GM21825 (cell line): ENCODE data around the gene STX2.

Experiments used
- ATAC-seq: cut with Tn5 transposase; IDR thresholded peaks from one replicate; pipeline ENCODE4 v1.9.1; 2021; ENCODE audit warnings: mild to moderate bottlenecking, moderate library complexity; ENCODE audit not compliant: unreplicated experiment

STX2 gene

DNA sequence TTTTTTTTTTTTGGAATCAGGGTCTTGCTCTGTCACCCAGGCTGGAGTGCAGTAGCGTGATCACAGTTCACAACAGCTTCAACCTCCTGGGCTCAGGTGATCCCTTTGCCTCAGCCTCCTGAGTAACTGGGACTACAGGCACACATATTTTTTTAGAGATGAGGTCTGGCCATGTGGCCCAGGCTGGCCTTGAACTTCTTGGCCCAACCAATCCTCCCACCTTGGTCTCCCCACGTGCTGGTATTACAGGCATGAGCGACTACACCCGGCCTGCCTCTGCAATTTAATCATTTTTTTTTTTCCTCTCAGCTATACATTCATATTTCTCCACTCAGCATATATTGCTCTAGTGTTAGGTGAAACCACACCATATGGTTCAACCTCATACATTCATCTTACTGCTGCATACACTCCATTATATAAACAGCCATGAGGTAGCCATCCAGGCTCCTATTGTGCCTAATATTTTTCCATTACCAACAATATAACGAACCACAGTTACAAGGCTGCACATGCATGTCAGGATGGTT lies 7.1 kb downstream of the STX2 start:
- ATAC-seq, result no peak

DNA sequence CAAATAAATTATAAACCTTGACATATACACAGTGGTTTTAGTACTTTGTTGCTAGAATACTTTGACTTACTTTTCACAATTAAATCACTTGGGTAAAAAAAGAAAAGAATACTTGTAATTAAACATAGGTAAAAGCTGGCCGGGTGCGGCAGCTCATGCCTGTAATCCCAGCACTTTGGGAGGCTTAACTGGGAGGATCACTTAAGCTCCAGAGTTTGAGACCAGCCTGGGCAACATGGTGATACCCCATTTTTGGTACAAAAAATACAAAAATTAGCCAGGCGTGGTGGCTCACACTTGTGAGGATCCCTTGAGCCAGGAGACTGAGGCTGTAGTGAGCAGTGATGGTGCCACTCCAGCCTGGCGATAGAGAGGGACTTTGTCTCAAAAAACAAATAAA lies 7.8 kb downstream of the STX2 start:
- no peak for ATAC-seq

DNA sequence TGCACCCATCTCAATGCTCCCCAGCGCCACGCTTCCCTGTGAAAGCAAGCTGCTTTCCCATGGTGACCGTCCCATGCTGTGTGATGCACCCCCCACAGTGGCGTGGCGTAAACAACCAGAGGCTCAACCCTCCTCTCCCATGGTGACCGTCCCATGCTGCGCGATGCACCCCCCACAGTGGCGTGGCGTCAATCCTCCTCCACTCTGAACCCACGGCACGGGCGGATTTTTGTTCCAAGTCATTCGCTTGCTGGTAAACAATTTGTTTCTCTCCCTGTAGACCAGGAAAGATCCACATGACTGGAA lies 8.9 kb downstream of the STX2 start:
- ATAC-seq, result no peak

DNA sequence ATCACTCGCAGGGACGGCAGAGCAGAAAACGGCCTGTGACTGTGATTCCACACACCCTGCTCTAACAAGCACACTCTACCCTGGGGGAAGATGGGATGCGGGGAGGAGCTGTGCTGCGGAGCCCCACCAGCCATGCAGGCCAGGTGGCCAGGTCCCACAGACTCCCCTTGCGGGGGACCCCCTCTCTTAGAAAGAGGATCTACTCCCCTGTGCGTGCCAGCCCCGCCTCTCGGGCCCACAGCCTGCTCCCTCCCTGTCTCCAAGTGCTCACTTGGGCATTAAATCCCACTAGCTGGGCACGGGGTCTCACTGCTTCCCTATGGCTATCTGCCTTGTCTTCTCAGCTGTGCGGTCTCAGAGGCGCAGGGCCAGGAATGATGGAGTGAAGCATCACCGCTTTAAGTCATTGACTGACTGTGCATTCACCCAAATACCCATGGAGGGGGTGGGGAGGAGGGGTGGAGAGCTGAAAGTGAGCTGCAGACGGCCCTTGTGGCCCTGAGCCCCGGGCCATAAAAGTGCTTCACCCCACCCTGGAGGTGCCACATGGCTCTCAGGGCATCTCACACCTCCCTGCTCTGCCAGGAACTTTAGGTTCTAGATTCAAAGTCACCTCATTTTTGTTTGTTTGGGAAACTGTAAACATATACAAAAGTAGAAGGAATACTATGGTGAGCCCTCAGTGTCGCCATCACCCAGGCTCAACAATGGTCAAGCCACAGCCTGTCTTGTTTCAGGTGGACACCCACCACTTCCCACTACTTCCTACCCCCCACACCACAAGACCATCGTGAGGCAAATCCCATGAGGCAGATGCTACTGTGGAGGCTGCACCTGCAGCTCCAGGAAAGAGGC lies 9.4 kb downstream of the STX2 start:
- no peak for ATAC-seq

DNA sequence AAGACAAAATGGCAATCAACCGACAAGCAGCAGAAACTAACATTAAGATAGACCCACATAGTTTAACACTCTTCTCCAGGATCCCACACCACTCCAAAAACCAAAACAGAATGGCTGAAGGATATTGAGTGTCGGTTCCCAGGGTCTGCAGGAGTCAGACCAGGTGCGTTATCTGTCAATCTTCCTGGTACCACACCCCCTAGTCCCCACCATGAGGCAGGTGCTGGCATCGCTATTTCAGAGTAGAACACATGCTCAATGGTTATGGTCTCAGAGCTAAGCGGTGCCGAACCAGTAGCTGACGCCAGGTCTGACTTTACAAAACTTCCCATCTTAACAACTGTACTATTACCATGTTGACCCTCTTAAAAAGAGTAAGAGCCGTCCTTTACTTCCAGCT lies 10.2 kb downstream of the STX2 start:
- ATAC-seq, result no peak

DNA sequence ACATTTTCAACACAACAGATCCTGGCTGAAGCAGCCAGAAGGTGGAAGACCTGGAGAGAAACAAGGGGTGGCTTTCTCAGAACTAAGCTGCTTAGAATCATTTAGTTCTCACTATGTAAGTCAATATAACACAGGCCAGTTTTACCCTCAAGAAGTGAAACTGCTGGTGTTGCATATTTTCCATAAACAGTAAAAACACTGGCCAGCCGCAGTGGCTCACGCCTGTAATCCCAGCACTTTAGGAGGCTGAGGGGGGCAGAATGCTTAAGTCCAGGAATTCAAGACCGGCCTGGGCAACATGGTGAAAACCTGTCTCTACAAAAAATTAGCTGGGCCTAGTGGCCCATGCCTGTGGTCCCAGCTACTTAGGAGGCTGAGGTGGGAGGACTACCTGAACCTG lies 11.6 kb downstream of the STX2 start:
- ATAC-seq, result no peak

DNA sequence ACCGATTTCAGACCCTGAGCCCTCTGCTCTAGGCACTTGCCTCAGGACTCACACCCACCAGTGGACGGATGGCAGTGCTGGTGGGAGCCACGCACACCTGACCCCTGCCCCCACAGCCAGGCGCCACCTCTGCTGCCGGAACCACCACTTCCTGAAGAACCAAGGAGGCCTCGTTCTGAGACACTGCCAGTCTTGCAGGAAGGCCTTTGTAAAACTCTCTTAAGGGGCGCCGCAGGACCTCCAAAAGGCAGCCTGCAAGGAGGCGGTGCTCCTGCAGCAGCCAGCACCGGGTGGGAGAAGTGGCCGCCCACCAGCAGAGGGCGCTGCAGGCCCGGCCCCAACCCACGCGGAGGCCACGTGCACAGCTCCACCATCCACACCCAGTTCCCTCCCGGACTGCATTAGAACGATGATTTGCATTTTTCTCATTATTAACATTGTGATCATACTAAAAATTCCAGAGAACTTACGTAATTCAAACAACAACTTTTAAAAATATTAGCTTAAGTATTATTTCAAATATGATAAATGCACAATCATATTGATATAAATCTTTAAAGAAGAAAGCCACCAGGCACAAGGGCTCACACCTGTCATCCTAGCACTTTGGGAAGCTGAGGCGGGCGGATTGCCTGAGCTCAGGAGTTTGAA lies 12.8 kb downstream of the STX2 start:
- no peak for ATAC-seq

DNA sequence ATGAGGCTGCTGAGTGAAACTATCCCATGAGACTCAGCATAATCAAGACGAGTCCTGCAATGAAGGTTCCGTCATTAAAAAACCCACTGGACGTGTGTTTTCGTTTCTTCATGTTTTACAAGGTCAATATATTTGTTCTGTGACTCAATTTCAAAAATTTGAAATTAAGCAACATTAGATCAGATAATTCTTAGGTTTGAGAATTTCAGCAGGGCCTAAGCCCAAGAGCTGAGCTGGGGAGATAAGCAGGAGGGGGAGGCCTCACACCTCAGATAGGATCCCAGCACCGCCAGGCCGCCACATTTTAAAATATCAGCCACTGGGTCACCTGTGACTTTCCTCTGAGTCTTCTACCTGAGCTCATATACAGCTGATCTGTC lies 13.3 kb downstream of the STX2 start:
- ATAC-seq, result no peak

DNA sequence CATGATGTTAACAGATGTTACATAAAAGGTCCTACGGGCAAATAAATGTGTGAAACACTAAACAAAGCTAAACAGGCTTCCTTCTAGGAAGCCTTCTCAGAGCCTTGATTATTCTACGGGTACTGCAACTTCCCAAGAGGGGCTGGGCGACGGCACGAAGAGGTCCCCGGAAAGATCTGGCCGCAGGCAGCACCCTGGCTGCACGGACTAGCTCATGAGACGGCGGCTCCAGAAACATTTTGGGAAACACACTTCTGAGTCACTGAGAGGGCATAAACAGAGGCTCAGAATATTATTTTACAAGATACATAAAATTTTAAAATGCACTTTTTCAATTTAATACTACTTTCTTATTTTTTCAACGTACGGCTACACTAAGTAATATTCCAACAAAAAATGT lies 19.4 kb downstream of the STX2 start:
- no peak for ATAC-seq

DNA sequence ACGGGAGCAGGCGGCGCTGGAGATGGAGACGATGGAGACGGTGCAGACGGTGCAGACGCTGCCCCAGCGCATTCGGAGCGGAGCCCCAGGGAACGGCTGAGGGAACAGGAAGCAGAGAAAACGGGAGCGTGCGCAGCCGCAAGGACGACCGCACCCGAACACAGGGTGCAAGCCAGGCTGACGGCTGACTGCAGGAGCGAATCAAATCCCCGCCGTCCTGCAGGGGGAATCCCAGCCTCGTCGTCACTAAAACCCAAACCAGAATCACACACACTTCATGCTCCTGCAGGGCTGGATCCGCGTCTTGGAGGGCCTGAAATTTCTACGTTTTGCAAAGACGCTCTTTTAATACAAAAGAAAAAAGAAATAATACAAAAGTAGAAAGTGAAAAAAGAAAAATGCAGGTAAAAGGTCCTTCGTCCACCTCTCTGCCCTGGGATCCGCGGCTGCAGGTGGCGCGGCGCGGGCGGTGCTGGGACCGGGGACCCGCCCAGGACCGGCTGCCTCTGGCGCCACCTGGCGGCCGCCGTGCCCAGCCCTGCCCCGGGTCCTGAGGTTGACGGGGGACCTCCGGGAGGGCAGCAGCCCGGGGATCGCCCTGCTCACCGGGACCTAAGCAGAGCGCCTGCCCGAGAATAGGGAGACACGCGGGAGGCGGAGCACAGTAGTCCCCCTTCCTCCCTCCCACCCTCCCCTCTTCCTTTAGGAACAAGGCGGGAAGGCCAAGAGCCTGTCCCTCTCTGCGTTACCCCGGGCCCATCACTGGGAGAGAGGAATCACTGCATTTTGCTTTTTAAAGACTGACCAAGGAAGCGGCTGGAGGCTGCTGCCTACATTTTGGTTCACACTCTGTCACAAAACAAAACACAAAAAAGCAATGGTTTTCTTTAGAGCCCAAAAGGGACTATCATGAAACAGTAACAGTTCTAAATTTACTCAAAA lies 20.1 kb downstream of the STX2 start:
- peak; percentile 86 for ATAC-seq

DNA sequence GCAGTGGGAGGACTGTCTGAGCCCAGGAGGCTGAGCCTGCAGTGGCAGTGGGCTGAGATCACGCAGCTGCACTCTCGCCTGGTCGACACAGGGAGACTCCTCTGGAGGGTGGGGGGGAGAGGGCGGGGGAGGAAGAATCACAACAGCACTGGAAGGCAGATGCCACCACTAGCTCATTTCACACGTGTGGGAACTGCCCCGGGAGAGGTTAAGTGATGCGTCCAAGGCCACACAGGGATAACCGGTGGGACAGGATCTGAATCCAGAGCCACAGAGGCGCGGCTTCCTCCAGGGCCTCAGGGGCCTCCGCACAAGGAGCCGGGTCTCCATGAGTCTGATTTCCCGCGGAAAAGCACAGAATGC lies 20.8 kb downstream of the STX2 start:
- ATAC-seq, result peak; percentile 9

DNA sequence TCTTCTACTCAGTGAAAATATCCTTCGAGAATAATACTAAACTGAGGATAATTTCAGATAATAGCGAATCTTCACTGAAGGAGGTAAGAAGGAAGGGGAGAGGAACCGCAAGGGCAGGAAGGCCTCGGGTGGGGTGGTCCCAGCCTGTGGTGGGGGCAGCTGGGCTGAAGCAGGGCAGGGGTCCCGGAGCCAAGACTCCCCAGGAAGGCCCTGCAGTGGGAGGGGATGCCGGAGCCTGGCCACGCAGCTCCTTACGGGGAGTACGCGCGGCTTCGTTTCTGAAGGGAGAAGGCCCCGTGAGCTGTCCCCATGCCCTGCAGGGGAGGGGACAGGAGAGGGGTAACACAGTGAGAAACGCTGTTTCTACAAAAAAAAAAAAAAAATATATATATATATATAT lies 21.2 kb downstream of the STX2 start:
- no peak for ATAC-seq

DNA sequence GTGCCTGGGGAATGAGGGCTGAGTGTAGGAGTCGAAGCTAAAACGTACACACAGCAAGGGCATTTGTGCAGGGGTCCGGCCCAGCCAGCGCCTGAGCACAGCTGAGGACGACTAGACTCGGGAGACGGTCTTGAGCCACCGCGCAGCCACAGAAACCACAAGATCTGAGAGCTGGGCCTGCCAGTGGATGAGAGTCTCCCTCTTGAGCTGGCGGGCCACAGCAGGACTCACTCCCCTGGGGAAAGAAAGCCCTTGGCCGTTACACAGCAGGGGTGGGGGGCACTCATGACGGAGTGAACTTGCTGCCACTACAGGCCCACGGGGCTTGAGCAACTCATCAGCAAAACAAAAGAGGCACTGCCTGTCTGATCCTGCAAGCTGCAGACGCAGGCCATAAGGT lies 23.0 kb downstream of the STX2 start:
- ATAC-seq, result no peak

DNA sequence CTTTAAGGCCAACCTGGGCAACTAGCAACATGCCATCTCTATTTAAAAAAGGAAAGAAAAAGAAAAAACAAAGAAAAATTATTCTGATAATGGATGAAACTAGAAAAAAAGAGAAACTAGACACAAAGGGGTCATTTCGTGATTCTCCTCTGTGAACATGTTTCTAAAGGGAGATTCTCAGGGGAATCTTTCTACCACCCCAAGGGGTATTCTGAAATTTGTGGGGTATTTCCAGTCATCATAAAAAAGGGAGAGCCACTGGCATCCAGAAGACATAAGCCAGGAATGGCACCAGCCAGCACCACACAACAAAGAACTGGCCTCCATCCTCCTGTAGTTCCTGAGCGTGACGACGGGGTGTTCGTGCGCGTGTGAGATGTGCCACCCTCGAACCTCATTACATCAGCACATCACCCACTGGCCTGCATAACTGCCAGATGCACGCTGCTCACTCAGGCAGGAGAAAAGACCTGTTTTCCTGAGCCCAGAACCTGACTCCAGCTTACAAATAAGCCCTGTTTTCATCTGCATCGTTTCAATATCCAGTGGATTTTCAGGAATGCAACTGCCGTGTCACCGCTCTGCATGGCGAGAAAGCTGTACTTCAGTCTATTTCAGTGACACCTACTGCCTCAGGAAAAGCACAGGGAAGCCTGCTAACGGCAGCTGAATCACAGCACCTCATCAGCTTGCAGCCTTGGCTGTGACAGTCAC lies 23.9 kb downstream of the STX2 start:
- no peak for ATAC-seq

DNA sequence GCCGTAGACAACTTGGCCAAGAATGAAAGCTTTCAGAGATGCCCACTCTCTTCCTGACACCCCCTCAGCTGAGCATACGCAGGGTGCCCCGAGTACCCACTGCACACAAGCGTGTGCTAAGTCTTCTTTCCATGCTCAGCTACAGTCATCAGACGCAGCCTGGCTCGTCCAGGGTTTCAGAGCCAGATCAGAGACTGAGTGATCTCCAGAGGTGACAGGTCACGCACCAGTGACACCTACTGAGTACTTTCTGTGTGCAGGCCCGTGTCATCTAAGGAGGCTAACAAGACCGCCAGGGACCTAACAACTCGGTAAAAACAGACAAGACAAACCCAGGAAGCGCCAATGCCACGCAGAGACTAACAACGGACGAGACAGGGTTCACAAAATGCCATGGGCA lies 25.1 kb downstream of the STX2 start:
- no peak for ATAC-seq

DNA sequence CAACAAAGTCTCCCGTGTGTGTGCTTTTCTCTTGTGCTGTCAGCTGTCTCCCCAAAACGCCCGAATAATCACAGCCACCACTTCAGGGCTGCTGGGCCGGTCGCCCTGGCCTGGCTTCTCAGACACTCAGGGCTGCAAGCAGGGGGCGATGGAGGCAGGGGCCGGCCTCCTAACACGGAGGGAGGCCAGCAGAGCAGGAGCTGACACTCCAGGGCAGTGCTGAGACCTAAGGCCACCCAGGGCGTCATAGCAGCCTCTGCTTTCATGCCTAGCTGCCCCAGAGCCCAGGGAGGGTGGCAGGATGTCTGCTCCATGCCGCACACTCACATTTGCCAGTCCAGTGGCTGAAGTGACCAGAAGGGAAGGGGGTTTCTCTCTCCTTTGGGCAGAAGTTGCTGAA lies 25.6 kb downstream of the STX2 start:
- ATAC-seq, result no peak

DNA sequence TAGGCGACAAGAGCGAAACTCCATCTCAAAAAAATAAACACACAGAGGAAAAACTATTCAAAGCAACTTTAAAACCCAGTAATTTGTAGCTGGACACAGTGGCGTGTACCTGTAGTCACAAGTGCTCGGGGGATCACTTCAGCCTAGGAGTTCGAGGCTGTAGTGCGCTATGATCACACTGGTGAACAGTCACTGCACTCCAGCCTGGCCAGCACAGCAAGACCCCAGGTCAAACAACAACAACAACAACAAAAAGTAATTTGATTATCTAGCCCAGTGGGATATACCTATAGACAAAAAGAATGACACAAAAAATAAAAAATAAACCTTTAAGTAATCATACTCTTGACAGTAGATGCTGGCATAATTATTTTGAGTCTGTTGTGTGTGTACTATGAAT lies 29.3 kb downstream of the STX2 start:
- ATAC-seq, result no peak

DNA sequence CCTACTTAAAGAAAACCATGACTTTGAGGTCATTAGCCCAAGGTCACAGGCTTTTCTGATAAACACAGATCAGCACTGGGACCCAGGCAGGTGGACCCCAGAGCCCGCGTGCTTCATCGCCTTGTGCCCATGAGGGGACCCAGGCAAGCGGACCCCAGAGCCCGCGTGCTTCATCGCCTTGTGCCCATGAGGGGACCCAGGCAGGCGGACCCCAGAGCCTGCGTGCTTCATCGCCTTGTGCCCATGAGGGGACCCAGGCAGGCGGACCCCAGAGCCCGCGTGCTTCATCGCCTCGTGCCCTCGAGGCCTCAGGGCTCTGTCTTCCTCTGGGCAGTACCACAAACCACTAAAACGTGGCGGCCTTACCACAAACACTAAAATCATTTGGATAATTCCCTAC lies 31.7 kb downstream of the STX2 start:
- ATAC-seq, result no peak

DNA sequence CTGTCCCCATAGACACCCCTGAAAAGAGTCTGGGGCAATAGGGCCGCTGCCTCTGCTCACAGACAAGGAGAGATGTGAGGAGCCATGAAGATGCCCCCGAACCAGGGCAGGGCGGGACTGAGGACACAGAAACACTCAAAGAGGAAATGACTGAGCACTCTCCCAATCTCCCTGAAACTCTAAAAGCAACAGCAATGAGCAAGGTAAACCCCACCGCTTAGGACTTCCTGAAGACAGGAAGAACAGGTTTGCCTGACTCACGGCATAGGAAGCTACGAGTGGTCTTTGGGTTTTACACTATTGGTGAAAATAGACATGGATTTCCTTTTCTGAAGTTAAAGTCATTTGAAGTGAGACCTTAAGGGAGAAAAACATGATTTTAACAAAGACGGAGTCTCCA lies 32.5 kb downstream of the STX2 start:
- ATAC-seq, result no peak

DNA sequence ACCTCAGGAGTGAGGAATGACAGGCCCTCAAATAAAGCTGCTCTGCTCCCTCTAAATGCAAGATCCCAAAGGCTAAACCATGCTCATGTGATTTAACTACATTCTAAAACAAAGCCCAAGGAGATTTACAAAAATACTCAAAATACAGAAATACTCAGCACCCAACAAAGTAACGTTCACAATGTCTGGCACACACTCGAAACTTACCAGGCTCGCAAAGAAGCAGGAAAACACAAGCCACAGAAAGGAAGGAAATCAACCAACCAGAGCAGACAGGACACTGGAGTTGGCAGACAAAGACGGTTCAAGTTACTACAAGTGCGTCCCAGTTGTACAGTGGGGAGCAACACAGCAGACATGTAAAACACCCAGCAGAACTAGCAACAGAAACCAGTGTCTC lies 33.4 kb downstream of the STX2 start:
- ATAC-seq, result no peak

DNA sequence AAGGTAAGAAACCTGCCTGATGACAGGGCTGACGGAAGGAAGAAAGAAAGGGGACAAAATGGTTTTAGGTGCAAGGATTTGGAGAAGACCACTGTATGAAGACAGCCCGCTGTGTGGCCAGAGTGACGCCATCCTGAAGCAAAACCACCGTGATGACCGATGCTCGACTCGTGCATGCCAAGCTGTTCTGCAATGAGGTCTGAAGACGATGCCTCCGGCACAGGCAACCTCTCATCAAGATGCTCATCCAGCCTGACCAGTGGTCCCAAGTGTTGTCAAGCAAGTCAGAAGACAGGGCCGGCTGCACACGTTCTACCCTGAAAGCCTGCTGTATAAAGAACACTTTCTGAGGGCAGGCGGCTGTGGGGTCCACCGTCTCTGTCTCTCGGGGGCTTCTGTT lies 34.8 kb downstream of the STX2 start:
- ATAC-seq, result no peak
